Astrocyte of the cerebellum (primary cell): ENCODE data around the gene PRDM15.

Experiments used
- DNase-seq: peaks from one replicate; pipeline ENCODE4 v3.0.0-alpha.2; 2011; ENCODE audit warnings: low read depth
- H3K4me3 ChIP-seq: 2 replicates; pipeline ENCODE4 v1.5.1; 2011; ENCODE audit warnings: mild to moderate bottlenecking, low read depth, low read length, moderate library complexity
- in situ Hi-C: cut with HindIII; loops from 2 replicates; pipeline ENCODE4 v1.10.0; 2017; ENCODE audit warnings: low sequenced_read_pairs
- TF ChIP-seq, protein P1 (sequence below): IDR thresholded peaks from 2 replicates; pipeline ENCODE4 v1.5.1; 2012; ENCODE audit warnings: low read length, low read depth, moderate library complexity, mild to moderate bottlenecking; ENCODE audit errors: missing control alignments

The PRDM15 gene

DNA sequence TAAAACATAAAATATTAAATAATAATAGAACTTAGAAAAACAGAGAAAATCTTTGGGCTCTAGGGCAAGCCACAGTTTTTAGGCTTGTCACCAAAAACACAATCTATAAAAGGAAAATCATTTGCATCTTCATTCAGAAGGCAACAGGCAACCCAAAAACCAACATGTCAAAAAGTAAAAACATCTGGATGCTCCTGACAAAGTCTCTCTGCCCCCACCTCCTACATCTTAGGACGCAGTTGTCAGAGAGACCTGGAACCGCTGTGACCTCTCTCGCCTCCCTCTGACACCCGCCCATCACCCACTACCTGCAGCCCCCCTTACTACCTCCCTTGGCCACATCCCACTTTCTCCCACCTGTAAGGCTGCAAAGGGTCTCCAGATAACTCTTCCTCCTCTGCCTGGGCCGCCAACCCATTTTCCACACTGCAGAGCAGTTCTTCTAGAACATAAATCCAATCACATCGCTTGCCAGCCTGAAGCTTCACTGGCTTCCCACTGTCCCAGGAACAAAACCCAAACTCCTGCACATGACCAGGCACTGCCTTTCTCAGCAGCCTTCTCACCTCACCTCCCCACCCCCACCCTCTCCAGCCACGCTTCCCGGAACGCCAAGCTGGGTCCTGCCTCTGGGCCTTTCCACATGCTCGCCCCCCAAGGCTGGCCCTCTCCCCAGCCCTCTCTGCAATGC lies 14.7 kb downstream of the PRDM15 start:
- no peak for DNase-seq
- in situ Hi-C loops, result loop anchor here (5.0 kb wide), 1 partner anchor 63 kb away; no protein-coding TSS in a partner anchor

DNA sequence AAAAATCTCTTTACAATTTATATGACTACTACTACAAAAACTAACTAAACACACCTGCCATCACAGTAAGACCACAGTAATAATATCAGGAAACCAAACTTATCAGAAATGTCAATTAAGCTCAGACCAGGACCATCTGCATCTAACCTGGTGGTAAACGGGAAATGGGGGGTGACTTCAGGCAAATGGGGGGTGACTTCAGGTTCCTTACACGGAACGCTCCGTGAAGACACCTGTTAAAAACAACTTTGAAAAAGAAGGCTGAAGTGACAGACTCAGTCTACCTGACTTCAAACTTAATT lies 15.8 kb downstream of the PRDM15 start:
- in situ Hi-C loops, result no loop called here
- no peak for DNase-seq
- no peak overlapping the region for H3K4me3 ChIP-seq
- TF ChIP-seq, protein P1, sequence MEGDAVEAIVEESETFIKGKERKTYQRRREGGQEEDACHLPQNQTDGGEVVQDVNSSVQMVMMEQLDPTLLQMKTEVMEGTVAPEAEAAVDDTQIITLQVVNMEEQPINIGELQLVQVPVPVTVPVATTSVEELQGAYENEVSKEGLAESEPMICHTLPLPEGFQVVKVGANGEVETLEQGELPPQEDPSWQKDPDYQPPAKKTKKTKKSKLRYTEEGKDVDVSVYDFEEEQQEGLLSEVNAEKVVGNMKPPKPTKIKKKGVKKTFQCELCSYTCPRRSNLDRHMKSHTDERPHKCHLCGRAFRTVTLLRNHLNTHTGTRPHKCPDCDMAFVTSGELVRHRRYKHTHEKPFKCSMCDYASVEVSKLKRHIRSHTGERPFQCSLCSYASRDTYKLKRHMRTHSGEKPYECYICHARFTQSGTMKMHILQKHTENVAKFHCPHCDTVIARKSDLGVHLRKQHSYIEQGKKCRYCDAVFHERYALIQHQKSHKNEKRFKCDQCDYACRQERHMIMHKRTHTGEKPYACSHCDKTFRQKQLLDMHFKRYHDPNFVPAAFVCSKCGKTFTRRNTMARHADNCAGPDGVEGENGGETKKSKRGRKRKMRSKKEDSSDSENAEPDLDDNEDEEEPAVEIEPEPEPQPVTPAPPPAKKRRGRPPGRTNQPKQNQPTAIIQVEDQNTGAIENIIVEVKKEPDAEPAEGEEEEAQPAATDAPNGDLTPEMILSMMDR, result no peak

More for the DNA sequence above, 14.7 kb downstream of the PRDM15 start:
- H3K4me3 ChIP-seq, result no peak overlapping the region
- TF ChIP-seq, protein P1, result no peak

DNA sequence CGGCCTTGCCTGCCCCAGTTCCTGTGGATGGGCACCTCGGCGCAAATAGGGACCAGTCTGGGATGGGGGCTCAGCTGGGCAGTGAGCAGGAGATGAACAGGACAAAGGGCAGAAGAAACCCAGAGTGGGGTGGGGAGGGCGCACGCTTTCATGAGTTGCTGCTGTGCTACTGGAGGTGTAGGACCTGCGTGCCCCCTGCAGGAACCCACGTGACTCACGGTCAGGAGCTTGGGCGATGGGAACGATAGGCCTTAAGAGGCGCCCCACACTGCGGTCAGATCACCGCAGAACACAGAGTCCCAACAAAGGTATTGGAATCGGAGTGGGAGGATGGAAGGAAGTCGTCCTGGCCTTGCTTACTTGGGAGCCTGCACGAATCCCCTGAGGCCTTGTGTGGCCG lies 17.2 kb downstream of the PRDM15 start:
- DNase-seq, result no peak
- in situ Hi-C loops, result no loop called here
- TF ChIP-seq, protein P1, result no peak
- H3K4me3 ChIP-seq, result no peak overlapping the region

DNA sequence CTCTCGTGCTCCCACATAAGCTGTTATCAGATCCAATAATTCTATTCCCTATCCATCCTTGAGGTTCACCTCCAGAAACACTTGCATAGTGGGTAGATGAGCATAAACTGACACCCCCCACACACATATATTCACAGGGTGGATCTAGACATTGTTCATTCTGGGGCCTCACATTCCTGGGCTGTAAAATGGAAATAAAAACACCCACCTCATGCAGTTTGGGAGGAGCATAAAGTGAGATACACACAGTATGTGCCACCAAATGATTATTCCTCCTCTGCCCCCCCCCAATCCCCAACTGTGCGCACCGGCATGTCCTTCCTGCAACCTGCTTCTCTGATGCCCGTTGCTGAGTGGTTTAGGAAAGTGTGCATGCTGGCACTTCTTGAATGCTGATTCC lies 17.9 kb downstream of the PRDM15 start:
- in situ Hi-C loops, result no loop called here
- no peak for DNase-seq
- TF ChIP-seq, protein P1, result no peak
- no peak overlapping the region for H3K4me3 ChIP-seq

DNA sequence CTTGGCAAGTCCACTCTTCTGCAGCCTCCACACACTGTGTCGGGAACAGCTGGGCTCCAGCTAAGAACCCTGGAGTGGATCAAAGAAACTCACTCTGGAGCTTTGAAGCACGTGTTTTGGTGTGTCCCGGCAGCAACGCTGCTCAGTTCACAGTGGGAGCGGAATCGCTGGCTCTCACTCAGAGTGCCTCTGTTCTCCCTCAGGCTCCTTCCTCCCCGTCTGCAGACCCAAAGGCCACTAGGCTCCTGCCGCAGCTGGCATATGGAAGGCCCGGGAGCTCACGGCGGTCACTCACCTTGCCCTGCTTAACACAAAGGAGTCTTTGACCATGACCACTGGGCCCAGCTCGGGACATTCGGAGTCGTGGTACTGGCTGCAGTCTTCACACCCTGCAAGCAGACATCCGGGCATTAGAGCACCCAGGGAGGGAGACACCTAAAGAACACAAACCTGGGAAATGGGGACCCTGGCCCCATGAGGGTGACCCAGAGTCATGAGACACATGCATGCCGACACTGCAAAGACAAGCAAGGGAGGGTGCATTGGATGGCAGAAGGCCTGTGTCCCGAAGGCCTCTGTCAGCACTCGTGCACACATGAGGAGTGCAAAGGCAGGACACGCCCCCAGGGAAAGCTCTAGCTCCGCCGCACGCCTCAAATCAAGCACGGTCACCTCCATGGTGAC lies 19.7 kb downstream of the PRDM15 start:
- no peak for DNase-seq
- in situ Hi-C loops, result no loop called here
- no peak overlapping the region for H3K4me3 ChIP-seq
- TF ChIP-seq, protein P1, result no peak

DNA sequence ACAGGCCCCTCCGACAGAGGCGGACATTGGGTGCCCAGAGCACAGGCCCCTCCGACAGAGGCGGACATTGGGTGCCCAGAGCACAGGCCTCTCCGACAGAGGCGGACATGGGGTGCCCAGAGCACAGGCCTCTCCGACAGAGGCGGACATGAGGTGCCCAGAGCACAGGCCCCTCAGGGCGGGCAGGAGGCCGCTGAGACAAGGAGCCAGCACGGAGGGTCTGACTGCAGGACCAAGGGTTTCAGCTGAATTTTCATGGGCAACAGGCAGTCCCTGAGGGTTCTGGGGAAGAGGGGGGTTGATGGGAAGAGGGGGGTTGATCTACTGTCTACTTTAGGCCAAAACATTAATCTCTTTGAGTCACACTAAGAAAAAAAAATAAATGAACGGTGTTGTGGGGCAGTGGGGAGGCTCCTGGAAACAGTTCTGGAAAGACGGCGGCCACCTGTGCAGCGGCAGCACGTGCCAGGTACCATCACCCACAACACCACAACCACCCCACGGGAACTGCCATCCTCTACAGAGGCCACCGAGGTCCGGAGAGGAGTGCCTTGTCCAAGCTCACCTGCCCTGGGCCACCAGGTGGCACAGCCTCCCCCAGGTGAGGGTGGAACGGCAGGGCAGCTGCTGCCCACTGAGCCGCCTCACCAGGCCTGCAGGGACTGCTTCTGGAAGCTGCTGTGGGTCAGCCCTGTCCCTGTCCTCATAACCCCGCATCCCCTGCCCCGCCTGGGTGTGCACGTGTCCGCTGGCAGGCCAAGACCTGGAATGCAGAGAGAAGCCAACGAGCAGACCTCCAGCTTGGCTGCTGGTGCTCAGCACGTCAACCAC lies 20.5 kb downstream of the PRDM15 start:
- TF ChIP-seq, protein P1, result no peak
- H3K4me3 ChIP-seq, result no peak overlapping the region
- no peak for DNase-seq
- in situ Hi-C loops, result no loop called here
